ENCODE data around the gene SFXN4.

DNA sequence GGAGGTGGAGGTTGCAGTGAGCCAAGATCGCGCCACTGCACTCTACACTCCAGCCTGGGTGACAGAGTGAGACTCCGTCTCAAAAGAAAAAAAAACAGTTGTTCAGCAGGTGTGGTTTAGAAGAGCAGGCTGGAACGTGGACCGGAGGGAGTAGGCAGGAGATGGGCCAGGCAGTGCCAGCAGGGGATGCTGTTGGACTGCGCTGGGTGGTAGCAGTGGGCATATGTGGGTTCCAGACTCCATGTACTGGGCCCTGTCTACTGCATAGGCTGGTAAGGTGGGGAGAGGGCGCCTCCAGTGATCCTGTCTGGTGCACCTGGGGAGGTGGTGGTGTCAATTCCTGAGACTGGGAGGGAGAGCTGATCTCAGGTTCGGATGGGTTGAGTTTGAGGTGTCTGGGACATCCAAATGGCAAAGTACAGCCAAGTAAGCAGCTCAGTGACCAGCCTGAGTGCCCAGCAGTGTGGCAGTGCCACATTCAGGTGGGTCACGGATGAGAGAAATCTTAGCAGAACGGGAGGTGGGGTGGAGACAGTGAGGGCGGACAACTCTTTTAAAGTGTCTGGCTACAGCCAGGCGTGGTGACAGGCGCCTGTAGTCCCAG, 25.9 kb downstream of the SFXN4 start:
- TF ChIP-seq, protein P1, sequence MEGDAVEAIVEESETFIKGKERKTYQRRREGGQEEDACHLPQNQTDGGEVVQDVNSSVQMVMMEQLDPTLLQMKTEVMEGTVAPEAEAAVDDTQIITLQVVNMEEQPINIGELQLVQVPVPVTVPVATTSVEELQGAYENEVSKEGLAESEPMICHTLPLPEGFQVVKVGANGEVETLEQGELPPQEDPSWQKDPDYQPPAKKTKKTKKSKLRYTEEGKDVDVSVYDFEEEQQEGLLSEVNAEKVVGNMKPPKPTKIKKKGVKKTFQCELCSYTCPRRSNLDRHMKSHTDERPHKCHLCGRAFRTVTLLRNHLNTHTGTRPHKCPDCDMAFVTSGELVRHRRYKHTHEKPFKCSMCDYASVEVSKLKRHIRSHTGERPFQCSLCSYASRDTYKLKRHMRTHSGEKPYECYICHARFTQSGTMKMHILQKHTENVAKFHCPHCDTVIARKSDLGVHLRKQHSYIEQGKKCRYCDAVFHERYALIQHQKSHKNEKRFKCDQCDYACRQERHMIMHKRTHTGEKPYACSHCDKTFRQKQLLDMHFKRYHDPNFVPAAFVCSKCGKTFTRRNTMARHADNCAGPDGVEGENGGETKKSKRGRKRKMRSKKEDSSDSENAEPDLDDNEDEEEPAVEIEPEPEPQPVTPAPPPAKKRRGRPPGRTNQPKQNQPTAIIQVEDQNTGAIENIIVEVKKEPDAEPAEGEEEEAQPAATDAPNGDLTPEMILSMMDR (IDR thresholded peaks at IDR 0.05), result 0 out of 2 replicates have a peak, but pooled peaks have one; percentile 21
- TF ChIP-seq, protein P2, sequence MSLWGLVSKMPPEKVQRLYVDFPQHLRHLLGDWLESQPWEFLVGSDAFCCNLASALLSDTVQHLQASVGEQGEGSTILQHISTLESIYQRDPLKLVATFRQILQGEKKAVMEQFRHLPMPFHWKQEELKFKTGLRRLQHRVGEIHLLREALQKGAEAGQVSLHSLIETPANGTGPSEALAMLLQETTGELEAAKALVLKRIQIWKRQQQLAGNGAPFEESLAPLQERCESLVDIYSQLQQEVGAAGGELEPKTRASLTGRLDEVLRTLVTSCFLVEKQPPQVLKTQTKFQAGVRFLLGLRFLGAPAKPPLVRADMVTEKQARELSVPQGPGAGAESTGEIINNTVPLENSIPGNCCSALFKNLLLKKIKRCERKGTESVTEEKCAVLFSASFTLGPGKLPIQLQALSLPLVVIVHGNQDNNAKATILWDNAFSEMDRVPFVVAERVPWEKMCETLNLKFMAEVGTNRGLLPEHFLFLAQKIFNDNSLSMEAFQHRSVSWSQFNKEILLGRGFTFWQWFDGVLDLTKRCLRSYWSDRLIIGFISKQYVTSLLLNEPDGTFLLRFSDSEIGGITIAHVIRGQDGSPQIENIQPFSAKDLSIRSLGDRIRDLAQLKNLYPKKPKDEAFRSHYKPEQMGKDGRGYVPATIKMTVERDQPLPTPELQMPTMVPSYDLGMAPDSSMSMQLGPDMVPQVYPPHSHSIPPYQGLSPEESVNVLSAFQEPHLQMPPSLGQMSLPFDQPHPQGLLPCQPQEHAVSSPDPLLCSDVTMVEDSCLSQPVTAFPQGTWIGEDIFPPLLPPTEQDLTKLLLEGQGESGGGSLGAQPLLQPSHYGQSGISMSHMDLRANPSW (CRISPR knock-in tag; conservative IDR thresholded peaks at IDR 0.05; ENCODE audit: low read depth), result no peak
- TF ChIP-seq ZNF423 (CRISPR knock-in tag; IDR thresholded peaks at IDR 0.05) (no peak), TEAD4 (CRISPR knock-in tag; IDR thresholded peaks at IDR 0.05) (no peak), TCF7 (CRISPR knock-in tag; IDR thresholded peaks at IDR 0.05; ENCODE audit: low read depth) (no peak), ATF3 (CRISPR knock-in tag; conservative IDR thresholded peaks at IDR 0.05) (no peak), FOXP1 (CRISPR knock-in tag; IDR thresholded peaks at IDR 0.05; ENCODE audit: borderline replicate concordance) (no peak)
- TF ChIP-seq, protein P3, sequence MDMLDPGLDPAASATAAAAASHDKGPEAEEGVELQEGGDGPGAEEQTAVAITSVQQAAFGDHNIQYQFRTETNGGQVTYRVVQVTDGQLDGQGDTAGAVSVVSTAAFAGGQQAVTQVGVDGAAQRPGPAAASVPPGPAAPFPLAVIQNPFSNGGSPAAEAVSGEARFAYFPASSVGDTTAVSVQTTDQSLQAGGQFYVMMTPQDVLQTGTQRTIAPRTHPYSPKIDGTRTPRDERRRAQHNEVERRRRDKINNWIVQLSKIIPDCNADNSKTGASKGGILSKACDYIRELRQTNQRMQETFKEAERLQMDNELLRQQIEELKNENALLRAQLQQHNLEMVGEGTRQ (CRISPR knock-in tag; IDR thresholded peaks at IDR 0.05), result no peak
